GM18499 (cell line): ENCODE results near the gene ARMC7.

Source experiments
- ATAC-seq: cut with Tn5 transposase; IDR thresholded peaks from one replicate; pipeline ENCODE4 v1.9.1; 2021; ENCODE audit warnings: moderate number of reproducible peaks; ENCODE audit not compliant: insufficient read depth, unreplicated experiment

Gene ARMC7

DNA sequence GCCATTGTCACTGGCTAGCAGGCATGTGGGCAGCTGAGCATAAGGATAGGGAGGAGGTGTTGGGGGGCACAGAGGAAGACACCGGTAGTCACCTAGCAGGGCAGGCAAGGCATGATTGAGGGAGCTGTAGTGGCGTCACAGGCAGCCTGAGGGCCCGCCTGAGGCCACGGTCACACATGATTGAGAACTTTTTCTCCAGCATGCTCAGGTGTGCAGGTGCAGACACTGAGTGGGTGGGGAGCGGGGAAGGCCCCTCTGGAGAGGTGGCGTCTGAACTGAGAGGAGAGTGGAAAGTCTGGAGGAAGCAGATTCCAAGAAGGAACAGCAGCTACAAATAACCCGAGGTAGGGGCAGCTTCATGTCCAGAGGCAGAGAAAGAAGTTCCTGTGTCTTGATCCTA is 10.9 kb upstream of the ARMC7 start:
- no peak for ATAC-seq

DNA sequence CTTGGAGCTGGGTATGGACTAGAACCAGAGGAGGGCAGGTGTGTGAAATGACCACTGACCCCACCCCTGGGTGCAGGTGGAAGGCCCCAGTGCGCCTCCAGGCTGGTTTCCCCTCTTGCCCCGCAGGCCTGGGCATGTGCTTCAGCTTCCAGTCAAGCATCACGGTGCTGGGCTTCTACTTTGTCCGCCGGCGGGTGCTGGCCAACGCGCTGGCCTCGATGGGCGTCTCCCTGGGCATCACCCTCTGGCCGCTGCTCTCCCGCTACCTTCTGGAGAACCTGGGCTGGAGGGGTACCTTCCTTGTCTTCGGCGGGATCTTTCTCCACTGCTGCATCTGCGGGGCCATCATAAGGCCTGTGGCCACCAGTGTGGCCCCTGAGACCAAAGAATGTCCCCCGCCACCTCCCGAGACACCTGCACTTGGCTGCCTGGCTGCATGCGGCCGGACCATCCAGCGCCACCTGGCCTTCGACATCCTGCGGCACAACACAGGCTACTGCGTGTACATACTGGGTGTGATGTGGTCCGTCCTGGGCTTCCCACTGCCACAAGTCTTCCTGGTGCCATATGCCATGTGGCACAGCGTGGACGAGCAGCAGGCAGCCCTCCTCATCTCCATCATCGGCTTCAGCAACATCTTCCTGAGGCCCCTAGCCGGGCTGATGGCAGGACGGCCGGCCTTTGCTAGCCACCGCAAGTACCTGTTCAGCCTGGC is 9.7 kb upstream of the ARMC7 start:
- no peak for ATAC-seq

GRCh38 chr17:75102385-75102821 is 7.4 kb upstream of the ARMC7 start:
- ATAC-seq, result no peak

- no peak for ATAC-seq
Measured at GRCh38 chr17:75103601-75104554, 5.9 kb upstream of the ARMC7 start.

DNA sequence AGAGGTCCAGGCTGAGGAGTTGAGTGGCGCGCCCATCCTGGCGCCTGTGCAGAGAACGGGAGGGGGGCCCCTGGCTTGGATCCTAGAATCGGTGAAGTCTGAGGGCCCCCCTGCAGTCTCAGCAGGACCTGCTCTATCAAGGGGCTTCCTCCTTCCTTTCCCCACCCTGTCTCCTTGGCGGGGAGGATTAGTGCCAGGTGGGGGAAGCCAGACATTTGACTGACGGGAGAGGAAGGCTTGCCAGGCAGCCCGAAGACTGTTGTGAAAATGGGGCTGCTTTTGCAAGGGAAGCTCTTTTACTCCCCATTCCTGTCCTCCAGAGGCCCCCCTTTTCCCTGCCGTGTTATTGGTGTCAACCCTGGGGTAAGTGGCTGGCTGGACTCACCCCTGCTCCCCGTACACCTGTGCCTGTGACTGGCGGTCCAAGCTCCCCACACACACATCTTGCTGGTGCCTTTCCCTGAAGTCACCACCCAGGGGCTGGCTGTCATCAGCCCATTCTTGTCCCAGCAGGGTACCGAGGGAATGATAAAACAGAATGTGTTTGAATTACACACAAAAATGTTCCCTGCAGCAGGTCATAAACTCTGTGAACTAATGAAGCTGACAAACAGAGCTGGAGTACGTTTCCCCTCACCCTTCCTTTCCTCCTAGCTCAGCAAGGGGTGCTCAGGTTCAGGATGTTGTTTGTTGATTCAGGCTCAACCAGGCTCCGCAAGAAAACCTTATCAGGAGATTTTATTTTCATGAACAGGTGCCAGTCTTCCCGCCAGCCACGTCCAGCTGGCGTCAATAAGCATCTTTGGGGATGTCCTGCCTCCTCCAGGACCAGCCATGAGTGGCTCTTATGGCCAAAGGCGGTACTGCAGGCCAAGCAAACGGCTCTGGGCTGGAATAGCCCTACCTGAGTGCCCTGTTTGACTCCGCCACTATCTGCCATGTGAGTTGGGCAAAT is 4.4 kb upstream of the ARMC7 start:
- no peak for ATAC-seq

GRCh38 chr17:75108193-75108592 is 1.6 kb upstream of the ARMC7 start:
- no peak for ATAC-seq

DNA sequence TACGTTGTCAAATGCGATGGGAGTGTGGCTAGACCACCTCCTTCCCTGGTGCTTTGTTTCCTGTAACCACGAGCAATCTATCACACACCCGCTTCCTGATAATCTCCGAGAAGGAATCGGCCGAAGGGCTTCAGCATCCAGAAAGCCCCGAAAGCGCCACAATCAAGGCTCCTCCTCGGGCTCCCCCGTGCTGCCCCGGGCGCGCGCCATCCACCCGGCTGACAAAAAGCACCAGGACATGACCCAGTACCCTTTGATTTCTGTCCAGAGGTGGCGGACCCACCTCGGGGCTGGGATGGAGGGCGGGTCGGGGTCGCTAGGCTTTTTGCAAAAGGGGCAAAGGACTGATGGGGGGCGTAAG is 743 bp upstream of the ARMC7 start:
- ATAC-seq, result no peak

GRCh38 chr17:75110234-75110937 is 617 bp downstream of the ARMC7 start:
- ATAC-seq, result no peak

GRCh38 chr17:75111777-75112335 is 2.1 kb downstream of the ARMC7 start:
- ATAC-seq, result no peak

DNA sequence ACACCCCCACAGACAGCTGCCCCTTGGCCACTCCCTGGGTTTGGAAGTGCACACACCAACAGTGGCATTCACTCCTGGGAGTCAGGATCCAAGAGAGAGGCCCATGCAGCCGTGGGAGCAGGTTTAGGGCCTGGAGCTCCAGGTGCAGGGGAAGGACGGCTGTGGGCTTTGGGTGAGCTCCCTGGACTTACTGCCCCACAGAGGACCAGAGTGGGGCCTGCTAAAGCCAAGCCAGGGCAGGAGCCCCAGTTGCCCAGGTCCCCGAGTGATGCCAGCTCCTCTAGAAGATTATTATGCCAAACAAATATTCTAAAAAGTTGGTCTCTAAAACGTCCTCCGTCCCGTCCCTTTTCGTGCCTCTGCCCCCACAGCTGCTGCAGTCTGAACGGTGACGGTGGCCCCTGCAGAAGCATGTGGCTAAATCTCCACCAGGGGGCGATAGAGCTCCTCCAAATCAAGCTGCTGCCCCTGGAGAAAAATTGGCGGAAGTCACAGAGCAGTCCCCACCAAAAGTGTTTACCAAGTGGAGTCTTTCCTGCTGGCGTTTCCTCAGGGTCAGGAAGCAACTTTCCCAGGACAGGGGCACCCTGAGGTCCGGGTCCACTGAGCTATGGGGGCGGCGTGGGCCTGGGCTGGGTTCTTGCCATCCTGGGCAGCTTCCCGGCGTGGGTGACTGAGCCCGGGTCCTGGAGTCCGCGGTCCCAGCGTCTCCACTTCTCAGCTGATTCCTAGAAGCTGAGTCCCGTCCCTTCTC is 4.2 kb downstream of the ARMC7 start:
- ATAC-seq, result no peak

GRCh38 chr17:75114552-75115314 is 5.0 kb downstream of the ARMC7 start:
- ATAC-seq, result no peak

- no peak for ATAC-seq
Measured at GRCh38 chr17:75115555-75115954, 5.8 kb downstream of the ARMC7 start.

GRCh38 chr17:75116737-75117136 is 7.0 kb downstream of the ARMC7 start:
- no peak for ATAC-seq

DNA sequence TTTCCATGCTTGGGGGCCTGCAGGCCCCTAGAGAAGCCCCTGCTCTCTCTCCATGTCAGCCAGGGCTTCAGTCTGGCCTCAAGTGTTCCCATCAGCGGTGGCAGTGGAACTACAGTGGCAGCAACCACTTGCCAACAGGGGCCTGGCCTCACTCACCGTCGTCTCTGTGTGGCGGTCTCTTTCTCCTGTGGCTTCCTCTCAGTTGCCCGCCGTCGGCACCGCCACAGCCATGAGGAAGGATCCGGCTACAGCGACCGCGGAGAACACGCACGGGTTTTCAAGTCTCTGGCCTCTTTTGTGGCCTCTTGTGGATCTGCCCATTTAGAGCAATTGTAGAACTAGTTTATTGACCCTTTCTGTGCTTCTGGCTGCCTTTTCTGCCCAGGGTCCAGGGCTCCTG is 8.5 kb downstream of the ARMC7 start:
- ATAC-seq, result no peak

- no peak for ATAC-seq
Measured at GRCh38 chr17:75124041-75124818, 14.5 kb downstream of the ARMC7 start.

GRCh38 chr17:75124819-75125162 is 15.0 kb downstream of the ARMC7 start:
- ATAC-seq, result no peak

DNA sequence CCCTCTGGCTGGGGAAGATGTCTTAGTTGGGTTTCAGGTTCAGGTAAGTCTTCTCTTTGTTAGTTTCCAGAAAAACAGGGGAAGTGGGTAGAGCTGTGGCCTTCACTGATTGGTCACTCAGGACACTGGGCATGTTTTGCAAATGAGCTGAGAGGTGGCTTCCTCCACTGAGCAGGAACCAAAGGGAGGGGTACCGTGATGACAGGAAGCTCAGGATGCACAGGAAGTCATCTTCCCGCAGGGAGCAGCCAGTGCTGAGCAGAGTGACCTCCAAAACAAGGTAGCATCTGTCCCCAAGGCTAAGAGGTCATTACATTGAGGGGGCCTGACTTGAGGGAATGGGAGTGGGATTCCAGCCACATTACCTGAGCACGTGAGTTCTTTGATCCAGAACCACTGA is 16.2 kb downstream of the ARMC7 start:
- ATAC-seq, result no peak
